22Rv1 (cell line): ENCODE data around the gene LAMA2.

Experiments used
- ZFX ChIP-seq: fragments of 450-650 bp; IDR thresholded peaks from 2 replicates; pipeline ENCODE4 v1.6.1; 2017; ENCODE audit warnings: antibody characterized with exemption, borderline replicate concordance
- TF ChIP-seq, protein P1 (sequence below): fragments of 450-650 bp; IDR thresholded peaks from 2 replicates; pipeline ENCODE4 v1.5.1; 2017; ENCODE audit warnings: mild to moderate bottlenecking

DNA sequence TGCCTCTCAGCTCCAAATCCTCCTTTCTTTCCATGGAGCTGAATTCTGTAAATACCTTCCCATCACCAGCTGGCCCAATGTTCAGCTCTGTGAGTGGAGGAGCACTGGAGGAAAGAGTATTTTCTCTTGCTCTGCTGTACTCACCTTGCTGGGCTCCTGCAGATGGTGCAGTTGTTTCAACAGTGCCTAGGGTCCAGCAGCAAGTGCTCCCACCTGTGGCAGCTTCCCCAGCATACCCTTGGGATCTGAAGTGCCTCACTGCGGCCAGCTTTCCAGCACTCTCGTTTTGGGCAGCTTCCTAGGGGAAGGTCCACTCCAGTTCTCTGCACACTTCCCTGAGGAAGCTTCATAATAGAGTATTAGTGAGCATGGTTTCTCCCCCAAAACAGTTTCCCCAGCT is 656.1 kb downstream of the LAMA2 start:
- TF ChIP-seq, protein P1, sequence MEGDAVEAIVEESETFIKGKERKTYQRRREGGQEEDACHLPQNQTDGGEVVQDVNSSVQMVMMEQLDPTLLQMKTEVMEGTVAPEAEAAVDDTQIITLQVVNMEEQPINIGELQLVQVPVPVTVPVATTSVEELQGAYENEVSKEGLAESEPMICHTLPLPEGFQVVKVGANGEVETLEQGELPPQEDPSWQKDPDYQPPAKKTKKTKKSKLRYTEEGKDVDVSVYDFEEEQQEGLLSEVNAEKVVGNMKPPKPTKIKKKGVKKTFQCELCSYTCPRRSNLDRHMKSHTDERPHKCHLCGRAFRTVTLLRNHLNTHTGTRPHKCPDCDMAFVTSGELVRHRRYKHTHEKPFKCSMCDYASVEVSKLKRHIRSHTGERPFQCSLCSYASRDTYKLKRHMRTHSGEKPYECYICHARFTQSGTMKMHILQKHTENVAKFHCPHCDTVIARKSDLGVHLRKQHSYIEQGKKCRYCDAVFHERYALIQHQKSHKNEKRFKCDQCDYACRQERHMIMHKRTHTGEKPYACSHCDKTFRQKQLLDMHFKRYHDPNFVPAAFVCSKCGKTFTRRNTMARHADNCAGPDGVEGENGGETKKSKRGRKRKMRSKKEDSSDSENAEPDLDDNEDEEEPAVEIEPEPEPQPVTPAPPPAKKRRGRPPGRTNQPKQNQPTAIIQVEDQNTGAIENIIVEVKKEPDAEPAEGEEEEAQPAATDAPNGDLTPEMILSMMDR: no peak
- no peak for TF ChIP-seq ZFX
